GM12878 (cell line): ENCODE results near the gene ZYG11B. TPM values are rescaled to one million over a fixed set of nuclear protein-coding genes. Genes with fewer than 3 reads are reported as not detected.
"Not testable (repeated sequence)": the region's sequence is repeated elsewhere in the genome, so short reads cannot be mapped to it uniquely, and the experiment has no call there.

ENCODE experiments used
- ATAC-seq: fragments of 200-7000 bp; cut with Tn5 transposase; 3 replicates; pipeline ENCODE4 v1.9.1; 2020; ENCODE audit warnings: mild to moderate bottlenecking, moderate library complexity
- BruUV-seq: library from RNA; stranded (reverse); fragments of 400-500 nt; replicated peaks from 2 replicates; lab custom pipeline; 2021; lab: Mats Ljungman, UMichigan
- CTCF ChIA-PET: fragments of 300-600 bp; sonication (Branson Sonifier 250); formaldehyde crosslinking; extraction: SDS; loops from one replicate; lab custom pipeline; 2021; ENCODE audit warnings: inconsistent platforms; lab: Yijun Ruan, JAX
- POLR2A ChIA-PET: fragments of 350-600 bp; formaldehyde crosslinking; extraction: SDS; loops from one replicate; lab custom pipeline; 2021; ENCODE audit warnings: inconsistent platforms; lab: Charles Lee
- RAD21 ChIA-PET: fragments of 300-600 bp; sonication (Branson Sonifier 250); formaldehyde crosslinking; loops from one replicate; lab custom pipeline; 2023; ENCODE audit warnings: antibody characterized with exemption; ENCODE audit not compliant: unreplicated experiment; lab: Charles Lee
- SMC1A ChIA-PET: fragments of 300-600 bp; sonication (Branson Sonifier 250); formaldehyde crosslinking; loops from one replicate; lab custom pipeline; 2023; ENCODE audit not compliant: unreplicated experiment, uncharacterized antibody; lab: Charles Lee
- DNase-seq: peaks from one replicate; pipeline ENCODE4 v3.0.0-alpha.2; 2011; ENCODE audit warnings: low read depth, low spot score
- FAIRE-seq: peaks from 3 replicates; lab custom pipeline; 2011; peaks lifted over from hg19 to GRCh38; lab: Jason Lieb, UNC
- H2AFZ ChIP-seq: 2 replicates; pipeline ENCODE4 v1.6.0; 2011; ENCODE audit warnings: low read depth, low read length, control low read depth; ENCODE audit not compliant: control insufficient read depth
- H3K27ac ChIP-seq: 2 replicates; pipeline ENCODE4 v1.5.1; 2011; ENCODE audit warnings: control low read depth; ENCODE audit not compliant: control insufficient read depth, insufficient read depth
- H3K27me3 ChIP-seq, 2 experiments: replicated peaks in 1 of 2; 2 replicates each; pipeline versions ENCODE4 v1.6.0 to v1.6.1; 2011; ENCODE audit warnings: low read length in 1 of 2; ENCODE audit not compliant: control insufficient read depth in 2 of 2, insufficient read depth in 2 of 2
- H3K36me3 ChIP-seq, 2 experiments: 2 replicates each; pipeline ENCODE4 v1.5.1; 2011; ENCODE audit warnings: low read length in 1 of 2; ENCODE audit not compliant: control insufficient read depth in 2 of 2, insufficient read depth in 2 of 2
- H3K4me1 ChIP-seq: 2 replicates; pipeline ENCODE4 v1.6.1; 2011; ENCODE audit warnings: mild to moderate bottlenecking, low read length, moderate library complexity, mixed read lengths; ENCODE audit not compliant: control insufficient read depth, insufficient read depth
- H3K4me2 ChIP-seq: 2 replicates; pipeline ENCODE4 v1.6.0; 2011; ENCODE audit warnings: control low read depth; ENCODE audit not compliant: control insufficient read depth, insufficient read depth
- H3K4me3 ChIP-seq: fragments of 200-600 bp; sonication (generic); 2 replicates; pipeline ENCODE4 v1.5.1; 2016
- H3K79me2 ChIP-seq: 2 replicates; pipeline ENCODE4 v1.6.0; 2011; ENCODE audit warnings: low read length; ENCODE audit not compliant: control insufficient read depth, insufficient read depth
- H3K9ac ChIP-seq: 2 replicates; pipeline ENCODE4 v1.8.0; 2011; ENCODE audit warnings: low read length, control low read depth, mixed read lengths; ENCODE audit not compliant: control insufficient read depth, insufficient read depth
- H3K9me3 ChIP-seq: replicated peaks from 3 replicates; pipeline ENCODE4 v1.5.1; 2011; ENCODE audit warnings: mild to moderate bottlenecking, low read length; ENCODE audit not compliant: control insufficient read depth, insufficient read depth
- H4K20me1 ChIP-seq: 2 replicates; pipeline ENCODE4 v1.6.0; 2011; ENCODE audit not compliant: control insufficient read depth, insufficient read depth
- BCL11A ChIP-seq: IDR thresholded peaks from 2 replicates; pipeline ENCODE4 v1.6.1; 2011; ENCODE audit warnings: low read depth, low read length
- BCL3 ChIP-seq: IDR thresholded peaks from 2 replicates; pipeline ENCODE4 v1.6.1; 2011; ENCODE audit warnings: borderline replicate concordance, low read depth, mild to moderate bottlenecking, moderate library complexity, low read length; ENCODE audit not compliant: insufficient read depth, poor library complexity, severe bottlenecking
- FOXM1 ChIP-seq: IDR thresholded peaks from 2 replicates; pipeline ENCODE4 v1.6.1; 2012; ENCODE audit warnings: low read depth, mild to moderate bottlenecking, inconsistent platforms, low read length, moderate library complexity
- GATAD2B ChIP-seq: fragments of 450-650 bp; conservative IDR thresholded peaks from 2 replicates; pipeline ENCODE4 v1.6.1; 2017; ENCODE audit warnings: low read depth, mild to moderate bottlenecking, moderate library complexity
- IRF4 ChIP-seq: IDR thresholded peaks from 2 replicates; pipeline ENCODE4 v1.6.1; 2011; ENCODE audit warnings: low read depth, low read length
- JUND ChIP-seq: IDR thresholded peaks from 2 replicates; pipeline ENCODE4 v1.6.1; 2012; ENCODE audit warnings: low read depth, mild to moderate bottlenecking, low read length, improper control_type of control experiment, moderate library complexity
- MEF2B ChIP-seq: fragments of 450-650 bp; IDR thresholded peaks from 2 replicates; pipeline ENCODE4 v1.6.1; 2018; ENCODE audit warnings: mild to moderate bottlenecking, moderate library complexity; ENCODE audit not compliant: partially characterized antibody, poor library complexity, severe bottlenecking
- NR2C2 ChIP-seq: IDR thresholded peaks from 2 replicates; pipeline ENCODE4 v1.6.1; 2011; ENCODE audit warnings: borderline replicate concordance, low read depth; ENCODE audit not compliant: control insufficient read depth, insufficient read length
- REST ChIP-seq: IDR thresholded peaks from 2 replicates; pipeline ENCODE4 v1.6.1; 2012; ENCODE audit warnings: mild to moderate bottlenecking, low read depth, low read length
- SP1 ChIP-seq: IDR thresholded peaks from one replicate; pipeline ENCODE4 v1.6.1; 2011; ENCODE audit warnings: low read depth, low read length
- YBX1 ChIP-seq: fragments of 450-650 bp; IDR thresholded peaks from 2 replicates; pipeline ENCODE4 v1.6.1; 2016; ENCODE audit warnings: antibody characterized with exemption
- WGBS: methylation state at CpG from one replicate; pipeline ENCODE4 v1.1.6; 2016; ENCODE audit warnings: low lambda C conversion rate; ENCODE audit not compliant: insufficient replicate concordance, insufficient coverage; ENCODE audit errors: missing lambda C conversion rate; 5-methylcytosine and 5-hydroxymethylcytosine counted together
- in situ Hi-C: fragments of 300-500 bp; cut with MboI; formaldehyde crosslinking; loops from 9 replicates; pipeline ENCODE4 v1.14.3; 2018; ENCODE audit warnings: mixed read lengths
- intact Hi-C: fragments of 100-400 bp; cut with micrococcal nuclease; formaldehyde crosslinking; loops from one replicate; pipeline ENCODE4 v1.14.2; 2022; ENCODE audit not compliant: unreplicated experiment
- polyA plus RNA-seq, 11 experiments: library from polyadenylated mRNA; depleted of rRNA in 4 of 11; unstranded in 6 of 11; stranded (reverse) in 5 of 11; fragments of >200 nt; fragmentation: Nextera tagmentation in 4 of 11; fragmentation: Illumina TruSeq in 1 of 11; extraction: Ambion mirVana in 4 of 11; extraction: Trizol in 1 of 11; gene quantifications; 1 replicate in 1 of 11; 2 replicates in 10 of 11; pipeline versions ENCODE4 v1.2.1 to v1.2.3, GENCODE V29; 2011 to 2016; ENCODE audit warnings: inconsistent platforms in 2 of 11, missing spikeins in 2 of 11, low read depth in 1 of 11
- total RNA-seq, 4 experiments: library from RNA; depleted of rRNA in 3 of 4; stranded (reverse); fragments of >200 nt in 3 of 4; fragmentation: Illumina TruSeq in 1 of 4; extraction: Trizol in 1 of 4; gene quantifications; 2 replicates each; pipeline versions ENCODE4 v1.2.1 to v1.2.3, GENCODE V29; 2013 to 2021
- TF ChIP-seq, protein P1 (sequence below): IDR thresholded peaks from 2 replicates; pipeline ENCODE4 v1.6.1; 2011; ENCODE audit warnings: low read depth, low read length, improper control_type of control experiment, borderline replicate concordance

ZYG11B gene
- total and polyA plus RNA-seq, 10 of the 15 experiments (the other 5 are each of a cell fraction or from before 2014, with no cell fraction given): 1.8 to 8.5 (median 5.3) TPM

GRCh38 chr1:52814465-52814864, 88.2 kb downstream of the ZYG11B start:
- 94% methylated on average over 2 of the region's 2 CpGs for WGBS
- ChIA-PET POLR2A (no interaction called here), SMC1A (interaction anchor here (0.7 kb wide), 1 partner anchor 73 kb away, joined by 3 read pairs; no protein-coding TSS in a partner anchor), RAD21 (no interaction called here), CTCF (no interaction called here)
- no TSS peak for BruUV-seq
- H4K20me1 ChIP-seq: no peaks in the 10 kb centered on the region
- FAIRE-seq (peak; percentile 18), ATAC-seq (no peak), DNase-seq (no peak)
- H3K27me3 ChIP-seq: no peaks in the 10 kb centered on the region
- no peak overlapping the region for H3K4me3 ChIP-seq
- H3K36me3 ChIP-seq: no peaks in the 10 kb centered on the region; a peak in 1 of 4 replicates
- TF ChIP-seq REST (no peak), YBX1 (no peak), NR2C2 (no peak), SP1 (no peak), BCL11A (no peak), FOXM1 (no peak), IRF4 (no peak), JUND (no peak), GATAD2B (no peak), MEF2B (no peak), BCL3 (no peak)
- TF ChIP-seq, protein P1, sequence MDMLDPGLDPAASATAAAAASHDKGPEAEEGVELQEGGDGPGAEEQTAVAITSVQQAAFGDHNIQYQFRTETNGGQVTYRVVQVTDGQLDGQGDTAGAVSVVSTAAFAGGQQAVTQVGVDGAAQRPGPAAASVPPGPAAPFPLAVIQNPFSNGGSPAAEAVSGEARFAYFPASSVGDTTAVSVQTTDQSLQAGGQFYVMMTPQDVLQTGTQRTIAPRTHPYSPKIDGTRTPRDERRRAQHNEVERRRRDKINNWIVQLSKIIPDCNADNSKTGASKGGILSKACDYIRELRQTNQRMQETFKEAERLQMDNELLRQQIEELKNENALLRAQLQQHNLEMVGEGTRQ: no peak
- intact Hi-C loops: no loop called here
- no peak overlapping the region for H3K9ac ChIP-seq
- in situ Hi-C loops: no loop called here
- no peaks in the 10 kb centered on the region for H3K79me2 ChIP-seq
- H3K4me2 ChIP-seq: no peak overlapping the region
- H2AFZ ChIP-seq: no peak overlapping the region
- H3K9me3 ChIP-seq: no peaks in the 10 kb centered on the region
- no peak overlapping the region for H3K27ac ChIP-seq
- H3K4me1 ChIP-seq: no peaks in the 10 kb centered on the region

- H3K9me3 ChIP-seq, H3K4me3 ChIP-seq, intact Hi-C loops, H3K9ac ChIP-seq, H3K4me1 ChIP-seq, H4K20me1 ChIP-seq, BruUV-seq, H3K79me2 ChIP-seq, DNase-seq, in situ Hi-C loops, H3K36me3 ChIP-seq, H2AFZ ChIP-seq, H3K27ac ChIP-seq, H3K4me2 ChIP-seq, H3K27me3 ChIP-seq, FAIRE-seq, ATAC-seq: not testable (repeated sequence)
- ChIA-PET SMC1A (interaction anchor here (1.1 to 1.3 kb wide), 2 partner anchors 20 to 21 kb away, joined by 3 to 5 read pairs; no protein-coding TSS in a partner anchor), POLR2A (interaction anchor here (1.2 kb wide), 1 partner anchor 94 kb away, joined by 3 read pairs; the partner anchor contains the start of gene ZYG11B), CTCF (interaction anchor here (0.6 kb wide), 1 partner anchor 86 kb away, joined by 4 read pairs; no protein-coding TSS in a partner anchor), RAD21 (interaction anchor here (1.4 kb wide), 1 partner anchor 117 kb away, joined by 3 read pairs; no protein-coding TSS in a partner anchor)
- WGBS: 96% methylated on average over 5 of the region's 5 CpGs
Measured at GRCh38 chr1:52820830-52821229, 94.6 kb downstream of the ZYG11B start.
